K562 (cell line): Measurements from ENCODE around the gene FBXO46. TPM values are rescaled to one million over a fixed set of nuclear protein-coding genes. Genes with fewer than 3 reads are reported as not detected.

ENCODE experiments used
- BDP1 ChIP-seq: IDR thresholded peaks from 3 replicates; pipeline ENCODE4 v1.6.1; 2011; ENCODE audit not compliant: insufficient read length, insufficient read depth
- BMI1 ChIP-seq: fragments of 150-350 bp; IDR thresholded peaks from 2 replicates; pipeline ENCODE4 v1.6.1; 2014; ENCODE audit warnings: low read length
- GABPB2 ChIP-seq: fragments of 250-450 bp; sonication (Bioruptor Pico); conservative IDR thresholded peaks from 2 replicates; pipeline ENCODE4 v1.5.1; 2021; ENCODE audit warnings: mild to moderate bottlenecking
- HNRNPLL ChIP-seq: fragments of 200-400 bp; formaldehyde crosslinking; IDR thresholded peaks from 2 replicates; pipeline ENCODE4 v1.6.1; 2017; ENCODE audit warnings: low read length, low read depth, mild to moderate bottlenecking; ENCODE audit not compliant: poor library complexity, severe bottlenecking
- MEF2A ChIP-seq: IDR thresholded peaks from 2 replicates; pipeline ENCODE4 v1.6.1; 2011; ENCODE audit warnings: low read depth, mild to moderate bottlenecking, low read length, moderate library complexity; ENCODE audit not compliant: control insufficient read depth
- MIER1 ChIP-seq: fragments of 450-650 bp; IDR thresholded peaks from 2 replicates; pipeline ENCODE4 v1.6.1; 2016; ENCODE audit warnings: antibody characterized with exemption, mild to moderate bottlenecking, low read depth
- RBBP5 ChIP-seq: fragments of 200-600 bp; sonication (generic); IDR thresholded peaks from 2 replicates; pipeline ENCODE4 v1.6.1; 2012; ENCODE audit warnings: borderline replicate concordance, mild to moderate bottlenecking, low read length, control low read depth, inconsistent platforms; ENCODE audit not compliant: insufficient read depth, poor library complexity, severe bottlenecking
- RBM17 ChIP-seq: fragments of 200-400 bp; formaldehyde crosslinking; IDR thresholded peaks from 2 replicates; pipeline ENCODE4 v1.6.1; 2017; ENCODE audit warnings: low read depth, mild to moderate bottlenecking, low read length, borderline replicate concordance
- SIX5 ChIP-seq, 2 experiments: IDR thresholded peaks; 2 replicates each; pipeline ENCODE4 v1.6.1; 2011; ENCODE audit warnings: low read length in 2 of 2, borderline replicate concordance in 1 of 2, low read depth in 1 of 2, mild to moderate bottlenecking in 1 of 2, moderate library complexity in 1 of 2; ENCODE audit not compliant: insufficient read depth in 1 of 2
- ZBTB7A ChIP-seq: IDR thresholded peaks from 2 replicates; pipeline ENCODE4 v1.6.1; 2011; ENCODE audit warnings: low read depth, mild to moderate bottlenecking, low read length, moderate library complexity, borderline replicate concordance; ENCODE audit not compliant: control insufficient read depth
- ZNF197 ChIP-seq: fragments of 200-800 bp; sonication (Bioruptor generic); IDR thresholded peaks from 2 replicates; pipeline ENCODE4 v1.6.1; 2016; ENCODE audit warnings: low read depth, missing genetic modification characterization, missing compliant biosample characterization
- polyA plus RNA-seq, 8 experiments: library from polyadenylated mRNA; depleted of rRNA in 4 of 8; stranded (reverse) in 5 of 8; unstranded in 3 of 8; fragments of >200 nt; fragmentation: Nextera tagmentation in 2 of 8; fragmentation: Illumina TruSeq in 1 of 8; extraction: Ambion mirVana in 2 of 8; extraction: Trizol in 1 of 8; gene quantifications; 2 replicates each; pipeline versions ENCODE4 v1.2.1 to v1.2.3, GENCODE V29; 2011 to 2014; ENCODE audit warnings: inconsistent platforms in 1 of 8, missing spikeins in 1 of 8
- total RNA-seq, 7 experiments: library from RNA; depleted of rRNA in 6 of 7; stranded (reverse); fragments of >200 nt in 6 of 7; fragmentation: Illumina TruSeq in 2 of 7; extraction: Trizol in 2 of 7; gene quantifications; 2 replicates each; pipeline versions ENCODE4 v1.2.1 to v1.2.3, GENCODE V29; 2011 to 2021; ENCODE audit warnings: low replicate concordance in 1 of 7
- TF ChIP-seq, protein P1 (sequence below): fragments of 250-450 bp; sonication (Bioruptor Pico); IDR thresholded peaks from 2 replicates; pipeline ENCODE4 v1.4.0; 2020; ENCODE audit warnings: mild to moderate bottlenecking
- TF ChIP-seq, protein P2 (sequence below): sonication (generic); formaldehyde crosslinking; IDR thresholded peaks from 2 replicates; pipeline ENCODE4 v1.4.0; 2020; ENCODE audit warnings: mild to moderate bottlenecking, missing genetic modification reagents
- TF ChIP-seq, protein P3 (sequence below): IDR thresholded peaks from 2 replicates; pipeline ENCODE4 v1.6.1; 2016; ENCODE audit warnings: missing genetic modification characterization, missing compliant biosample characterization
- TF ChIP-seq, protein P4 (sequence below): fragments of 250-450 bp; sonication (Bioruptor Pico); IDR thresholded peaks from 2 replicates; pipeline ENCODE4 v1.8.0; 2021; ENCODE audit warnings: moderate library complexity, mild to moderate bottlenecking, inconsistent platforms
- TF ChIP-seq, protein P5 (sequence below): fragments of 250-450 bp; sonication (Bioruptor Pico); IDR thresholded peaks from 2 replicates; pipeline ENCODE4 v1.5.0; 2022; ENCODE audit warnings: mild to moderate bottlenecking

The FBXO46 gene
- total and polyA plus RNA-seq, 9 of the 15 experiments (the other 6 are each of a cell fraction or from before 2014, with no cell fraction given), result 1.5 to 36.1 (median 7.3) TPM

DNA sequence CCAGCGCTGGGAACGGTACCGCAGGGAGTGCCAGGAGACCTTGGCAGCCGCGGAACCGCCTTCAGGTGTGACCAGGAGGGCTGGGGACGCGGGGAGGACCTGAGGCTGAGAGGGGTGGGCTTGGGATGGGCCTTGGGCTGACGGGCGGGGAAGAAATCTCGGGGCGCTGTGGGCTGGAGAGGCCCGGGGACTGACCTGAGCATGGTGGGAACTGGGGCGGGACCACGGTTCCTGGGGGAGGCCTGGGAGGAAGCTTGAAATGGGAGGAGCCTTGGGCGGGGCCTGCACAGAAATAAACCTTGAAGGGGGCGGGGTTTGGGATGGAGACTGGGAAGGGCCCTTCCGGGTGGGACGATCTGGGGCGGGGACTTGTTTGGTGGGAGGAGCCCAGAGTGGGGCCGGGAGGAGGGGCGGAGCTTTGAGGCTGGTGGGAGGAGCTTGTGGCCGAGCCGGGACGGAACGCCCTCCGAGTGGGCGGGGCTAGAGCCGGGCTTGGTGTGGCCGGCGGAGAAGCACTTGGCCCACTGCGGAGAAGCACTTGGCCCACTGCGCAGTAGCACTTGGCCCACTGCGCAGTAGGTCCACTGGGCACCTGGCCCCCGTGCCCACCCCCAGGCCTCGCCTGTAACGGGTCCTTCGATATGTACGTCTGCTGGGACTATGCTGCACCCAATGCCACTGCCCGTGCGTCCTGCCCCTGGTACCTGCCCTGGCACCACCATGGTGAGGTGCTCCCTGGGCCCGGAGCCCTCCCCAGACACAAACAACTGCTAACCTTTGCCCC lies 59.8 kb downstream of the FBXO46 start (continued):
- TF ChIP-seq, protein P1, sequence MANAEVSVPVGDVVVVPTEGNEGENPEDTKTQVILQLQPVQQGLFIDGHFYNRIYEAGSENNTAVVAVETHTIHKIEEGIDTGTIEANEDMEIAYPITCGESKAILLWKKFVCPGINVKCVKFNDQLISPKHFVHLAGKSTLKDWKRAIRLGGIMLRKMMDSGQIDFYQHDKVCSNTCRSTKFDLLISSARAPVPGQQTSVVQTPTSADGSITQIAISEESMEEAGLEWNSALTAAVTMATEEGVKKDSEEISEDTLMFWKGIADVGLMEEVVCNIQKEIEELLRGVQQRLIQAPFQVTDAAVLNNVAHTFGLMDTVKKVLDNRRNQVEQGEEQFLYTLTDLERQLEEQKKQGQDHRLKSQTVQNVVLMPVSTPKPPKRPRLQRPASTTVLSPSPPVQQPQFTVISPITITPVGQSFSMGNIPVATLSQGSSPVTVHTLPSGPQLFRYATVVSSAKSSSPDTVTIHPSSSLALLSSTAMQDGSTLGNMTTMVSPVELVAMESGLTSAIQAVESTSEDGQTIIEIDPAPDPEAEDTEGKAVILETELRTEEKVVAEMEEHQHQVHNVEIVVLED (CRISPR knock-in tag), result no peak
- TF ChIP-seq GABPB2 (CRISPR knock-in tag) (no peak), RBBP5 (no peak), BMI1 (no peak), SIX5 (IDR thresholded peaks at IDR 0.05; ENCODE audit: borderline replicate concordance in 1 of 2, insufficient read depth in 1 of 2, low read depth in 1 of 2, low read length in 2 of 2) (no peak), ZNF197 (CRISPR knock-in tag) (no peak), RBM17 (no peak), ZBTB7A (peak; percentile 49; the same call in 1 of the 2 replicates), MIER1 (no peak), BDP1 (no peak), HNRNPLL (peak; percentile 81), MEF2A (no peak)
- TF ChIP-seq, protein P2, sequence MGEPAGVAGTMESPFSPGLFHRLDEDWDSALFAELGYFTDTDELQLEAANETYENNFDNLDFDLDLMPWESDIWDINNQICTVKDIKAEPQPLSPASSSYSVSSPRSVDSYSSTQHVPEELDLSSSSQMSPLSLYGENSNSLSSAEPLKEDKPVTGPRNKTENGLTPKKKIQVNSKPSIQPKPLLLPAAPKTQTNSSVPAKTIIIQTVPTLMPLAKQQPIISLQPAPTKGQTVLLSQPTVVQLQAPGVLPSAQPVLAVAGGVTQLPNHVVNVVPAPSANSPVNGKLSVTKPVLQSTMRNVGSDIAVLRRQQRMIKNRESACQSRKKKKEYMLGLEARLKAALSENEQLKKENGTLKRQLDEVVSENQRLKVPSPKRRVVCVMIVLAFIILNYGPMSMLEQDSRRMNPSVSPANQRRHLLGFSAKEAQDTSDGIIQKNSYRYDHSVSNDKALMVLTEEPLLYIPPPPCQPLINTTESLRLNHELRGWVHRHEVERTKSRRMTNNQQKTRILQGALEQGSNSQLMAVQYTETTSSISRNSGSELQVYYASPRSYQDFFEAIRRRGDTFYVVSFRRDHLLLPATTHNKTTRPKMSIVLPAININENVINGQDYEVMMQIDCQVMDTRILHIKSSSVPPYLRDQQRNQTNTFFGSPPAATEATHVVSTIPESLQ (CRISPR knock-in tag), result no peak
- TF ChIP-seq, protein P3, sequence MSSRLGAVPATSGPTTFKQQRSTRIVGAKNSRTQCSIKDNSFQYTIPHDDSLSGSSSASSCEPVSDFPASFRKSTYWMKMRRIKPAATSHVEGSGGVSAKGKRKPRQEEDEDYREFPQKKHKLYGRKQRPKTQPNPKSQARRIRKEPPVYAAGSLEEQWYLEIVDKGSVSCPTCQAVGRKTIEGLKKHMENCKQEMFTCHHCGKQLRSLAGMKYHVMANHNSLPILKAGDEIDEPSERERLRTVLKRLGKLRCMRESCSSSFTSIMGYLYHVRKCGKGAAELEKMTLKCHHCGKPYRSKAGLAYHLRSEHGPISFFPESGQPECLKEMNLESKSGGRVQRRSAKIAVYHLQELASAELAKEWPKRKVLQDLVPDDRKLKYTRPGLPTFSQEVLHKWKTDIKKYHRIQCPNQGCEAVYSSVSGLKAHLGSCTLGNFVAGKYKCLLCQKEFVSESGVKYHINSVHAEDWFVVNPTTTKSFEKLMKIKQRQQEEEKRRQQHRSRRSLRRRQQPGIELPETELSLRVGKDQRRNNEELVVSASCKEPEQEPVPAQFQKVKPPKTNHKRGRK (tag), result no peak
- TF ChIP-seq, protein P4, sequence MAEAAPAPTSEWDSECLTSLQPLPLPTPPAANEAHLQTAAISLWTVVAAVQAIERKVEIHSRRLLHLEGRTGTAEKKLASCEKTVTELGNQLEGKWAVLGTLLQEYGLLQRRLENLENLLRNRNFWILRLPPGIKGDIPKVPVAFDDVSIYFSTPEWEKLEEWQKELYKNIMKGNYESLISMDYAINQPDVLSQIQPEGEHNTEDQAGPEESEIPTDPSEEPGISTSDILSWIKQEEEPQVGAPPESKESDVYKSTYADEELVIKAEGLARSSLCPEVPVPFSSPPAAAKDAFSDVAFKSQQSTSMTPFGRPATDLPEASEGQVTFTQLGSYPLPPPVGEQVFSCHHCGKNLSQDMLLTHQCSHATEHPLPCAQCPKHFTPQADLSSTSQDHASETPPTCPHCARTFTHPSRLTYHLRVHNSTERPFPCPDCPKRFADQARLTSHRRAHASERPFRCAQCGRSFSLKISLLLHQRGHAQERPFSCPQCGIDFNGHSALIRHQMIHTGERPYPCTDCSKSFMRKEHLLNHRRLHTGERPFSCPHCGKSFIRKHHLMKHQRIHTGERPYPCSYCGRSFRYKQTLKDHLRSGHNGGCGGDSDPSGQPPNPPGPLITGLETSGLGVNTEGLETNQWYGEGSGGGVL (CRISPR knock-in tag), result no peak
- TF ChIP-seq, protein P5, sequence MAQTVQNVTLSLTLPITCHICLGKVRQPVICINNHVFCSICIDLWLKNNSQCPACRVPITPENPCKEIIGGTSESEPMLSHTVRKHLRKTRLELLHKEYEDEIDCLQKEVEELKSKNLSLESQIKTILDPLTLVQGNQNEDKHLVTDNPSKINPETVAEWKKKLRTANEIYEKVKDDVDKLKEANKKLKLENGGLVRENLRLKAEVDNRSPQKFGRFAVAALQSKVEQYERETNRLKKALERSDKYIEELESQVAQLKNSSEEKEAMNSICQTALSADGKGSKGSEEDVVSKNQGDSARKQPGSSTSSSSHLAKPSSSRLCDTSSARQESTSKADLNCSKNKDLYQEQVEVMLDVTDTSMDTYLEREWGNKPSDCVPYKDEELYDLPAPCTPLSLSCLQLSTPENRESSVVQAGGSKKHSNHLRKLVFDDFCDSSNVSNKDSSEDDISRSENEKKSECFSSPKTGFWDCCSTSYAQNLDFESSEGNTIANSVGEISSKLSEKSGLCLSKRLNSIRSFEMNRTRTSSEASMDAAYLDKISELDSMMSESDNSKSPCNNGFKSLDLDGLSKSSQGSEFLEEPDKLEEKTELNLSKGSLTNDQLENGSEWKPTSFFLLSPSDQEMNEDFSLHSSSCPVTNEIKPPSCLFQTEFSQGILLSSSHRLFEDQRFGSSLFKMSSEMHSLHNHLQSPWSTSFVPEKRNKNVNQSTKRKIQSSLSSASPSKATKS (CRISPR knock-in tag), result no peak
